ENCODE data around the gene ASPG. TPM values are rescaled to one million over a fixed set of nuclear protein-coding genes. Genes with fewer than 3 reads are reported as not detected.

ASPG gene
- polyA plus RNA-seq, 1 donor from 2014 or later = 0.16 TPM

- Histone ChIP-seq H3K4me3 (ENCODE audit: low read length) (no peak overlapping the region), H2AFZ (ENCODE audit: low read depth, low read length) (no peak overlapping the region), H3K27me3 (ENCODE audit: insufficient read depth, low read depth, low read length) (no peaks in the 10 kb centered on the region), H3K9ac (ENCODE audit: low read length) (no peak overlapping the region), H3K4me2 (ENCODE audit: low read length) (no peak overlapping the region), H3F3A (ENCODE audit: insufficient read depth, low read length, poor library complexity, severe bottlenecking) (no peaks in the 10 kb centered on the region), H3K79me2 (replicated peaks; ENCODE audit: insufficient read depth, low read length) (no peaks in the 10 kb centered on the region), H3K9me3 (ENCODE audit: low read length) (no peaks in the 10 kb centered on the region), H3K9me2 (ENCODE audit: insufficient read depth, low read length) (no peaks in the 10 kb centered on the region), H3K27ac (ENCODE audit: low read length) (no peak overlapping the region), H3K36me3 (ENCODE audit: insufficient read depth, low read length) (no peaks in the 10 kb centered on the region), H4K20me1 (ENCODE audit: insufficient read depth) (no peaks in the 10 kb centered on the region)
- TF ChIP-seq POLR2AphosphoS5 (IDR thresholded peaks at IDR 0.05) (no peak), EP300 (conservative IDR thresholded peaks at IDR 0.05; ENCODE audit: poor library complexity, severe bottlenecking) (no peak)
Observed at GRCh38 chr14:104085889-104086201, 345 bp downstream of the ASPG start.

GRCh38 chr14:104086210-104086660 lies 735 bp downstream of the ASPG start:
- H4K20me1 ChIP-seq (ENCODE audit: insufficient read depth) = no peaks in the 10 kb centered on the region
- H3K9me3 ChIP-seq (ENCODE audit: low read length) = no peaks in the 10 kb centered on the region
- H3K79me2 ChIP-seq (replicated peaks; ENCODE audit: insufficient read depth, low read length) = no peaks in the 10 kb centered on the region
- TF ChIP-seq CTCF (IDR thresholded peaks at IDR 0.05; ENCODE audit: poor library complexity, severe bottlenecking) (no peak), MXI1 (conservative IDR thresholded peaks at IDR 0.05; ENCODE audit: poor library complexity, severe bottlenecking) (no peak), POLR2AphosphoS5 (IDR thresholded peaks at IDR 0.05) (no peak), REST (IDR thresholded peaks at IDR 0.05; ENCODE audit: borderline replicate concordance) (no peak), EZH2 (IDR thresholded peaks at IDR 0.05; ENCODE audit: borderline replicate concordance, insufficient read depth, low read length, poor library complexity, severe bottlenecking) (no peak), TAF1 (IDR thresholded peaks at IDR 0.05; ENCODE audit: low read depth) (no peak), RAD21 (conservative IDR thresholded peaks at IDR 0.05) (no peak), EP300 (conservative IDR thresholded peaks at IDR 0.05; ENCODE audit: poor library complexity, severe bottlenecking) (no peak)
- H3K27ac ChIP-seq (ENCODE audit: low read length) = no peak overlapping the region
- H3K4me3 ChIP-seq (ENCODE audit: low read length) = no peak overlapping the region
- H3K9me2 ChIP-seq (ENCODE audit: insufficient read depth, low read length) = no peaks in the 10 kb centered on the region
- no peak overlapping the region for H2AFZ ChIP-seq (ENCODE audit: low read depth, low read length)
- H3K27me3 ChIP-seq (ENCODE audit: insufficient read depth, low read depth, low read length) = no peaks in the 10 kb centered on the region
- no peak overlapping the region for H3K9ac ChIP-seq (ENCODE audit: low read length)
- no peaks in the 10 kb centered on the region for H3K36me3 ChIP-seq (ENCODE audit: insufficient read depth, low read length)
- H3F3A ChIP-seq (ENCODE audit: insufficient read depth, low read length, poor library complexity, severe bottlenecking) = no peaks in the 10 kb centered on the region
- no peak overlapping the region for H3K4me2 ChIP-seq (ENCODE audit: low read length)

All from neural cell (in vitro differentiated cells).